Tibial nerve (tissue), 4 donors: ENCODE data around the gene EPHX1. TPM values are rescaled to one million over a fixed set of nuclear protein-coding genes. Genes with fewer than 3 reads are reported as not detected.

ENCODE experiments used
- DNase-seq, 2 donors: peaks; one replicate each; pipeline ENCODE4 v3.0.0-alpha.2; 2019; ENCODE audit warnings: low spot score in 2 of 2
- H3K27ac ChIP-seq, 4 donors: fragments of 200-600 bp; sonication (generic) in 3 of 4; one replicate each; pipeline ENCODE4 v1.5.1; 2017 to 2019; ENCODE audit warnings: mild to moderate bottlenecking in 1 of 4
- H3K27me3 ChIP-seq, 2 donors: fragments of 200-600 bp; sonication (generic) in 1 of 2; one replicate each; pipeline versions ENCODE4 v1.5.1 to v1.6.0; 2017 to 2019
- H3K36me3 ChIP-seq, 3 donors: fragments of 200-600 bp; sonication (generic); one replicate each; pipeline ENCODE4 v1.5.1; 2018 to 2019
- H3K4me1 ChIP-seq, 4 donors: fragments of 200-600 bp; sonication (generic) in 3 of 4; one replicate each; pipeline ENCODE4 v1.5.1; 2017 to 2019
- H3K4me3 ChIP-seq, 4 donors: fragments of 200-600 bp; sonication (generic) in 3 of 4; one replicate each; pipeline ENCODE4 v1.5.1; 2017 to 2019; ENCODE audit warnings: mild to moderate bottlenecking in 1 of 4, moderate library complexity in 1 of 4
- H3K9me3 ChIP-seq, 4 donors: fragments of 200-600 bp; sonication (generic) in 3 of 4; one replicate each; pipeline ENCODE4 v1.5.1; 2017 to 2019
- CTCF ChIP-seq, 5 experiments: fragments of 200-600 bp in 3 of 5; fragments of 450-650 bp in 2 of 5; sonication (generic) in 3 of 5; IDR thresholded peaks; one replicate each; pipeline ENCODE4 v1.5.1; 2016 to 2019; ENCODE audit warnings: antibody characterized with exemption in 5 of 5, mild to moderate bottlenecking in 3 of 5, moderate library complexity in 2 of 5
- EP300 ChIP-seq, 2 donors: sonication (generic); formaldehyde crosslinking; IDR thresholded peaks; one replicate each; pipeline ENCODE4 v1.6.1; 2017; ENCODE audit warnings: antibody characterized with exemption in 2 of 2, mild to moderate bottlenecking in 1 of 2
- POLR2A ChIP-seq, 2 donors: fragments of 450-650 bp; IDR thresholded peaks; one replicate each; pipeline ENCODE4 v1.6.1; 2017; ENCODE audit warnings: antibody characterized with exemption in 2 of 2, mild to moderate bottlenecking in 2 of 2, moderate library complexity in 2 of 2
- WGBS, 2 donors: methylation state at CpG; one replicate each; pipeline ENCODE4 v1.1.5; 2018; 5-methylcytosine and 5-hydroxymethylcytosine counted together
- total RNA-seq, 4 donors: library from RNA; depleted of rRNA; stranded (reverse); fragments of >200 nt; gene quantifications; one replicate each; pipeline ENCODE4 v1.1.0, GENCODE V29; 2016

EPHX1 gene
- total RNA-seq, 4 donors from 2014 or later = 80.1 to 203 (median 133) TPM

GRCh38 chr1:225772323-225772768 is 37.6 kb upstream of the EPHX1 start:
- Histone ChIP-seq H3K4me3 (no peak overlapping the region), H3K27ac (peak overlapping the region in 2 of 4 donors; percentile 26 to 50), H3K36me3 (no peaks in the 10 kb centered on the region), H3K27me3 (no peaks in the 10 kb centered on the region), H3K4me1 (peaks cover 0 to 74% (median 15%) of the 10 kb centered on the region in 4 donors), H3K9me3 (no peaks in the 10 kb centered on the region)
- TF ChIP-seq POLR2A (IDR thresholded peaks at IDR 0.05) (no peak), CTCF (IDR thresholded peaks at IDR 0.05) (peak; percentile 62 to 92 (median 83)), EP300 (IDR thresholded peaks at IDR 0.05) (peak in 1 of 2 donors; percentile 28)
- WGBS, 2 donors = 17 to 18% methylated on average over 5 of the region's 5 CpGs
- DNase-seq = peak; percentile 66 to 87

GRCh38 chr1:225772848-225773247 is 37.1 kb upstream of the EPHX1 start:
- Histone ChIP-seq H3K4me3 (no peak overlapping the region), H3K27ac (peak overlapping the region in 1 of 4 donors; percentile 50), H3K36me3 (no peaks in the 10 kb centered on the region), H3K4me1 (peaks cover 0 to 69% (median 13%) of the 10 kb centered on the region in 4 donors), H3K27me3 (no peaks in the 10 kb centered on the region), H3K9me3 (no peaks in the 10 kb centered on the region)
- TF ChIP-seq CTCF (IDR thresholded peaks at IDR 0.05) (no peak), POLR2A (IDR thresholded peaks at IDR 0.05) (no peak), EP300 (IDR thresholded peaks at IDR 0.05) (no peak)
- 43 to 49% methylated on average over 4 of the region's 4 CpGs for WGBS, 2 donors
- DNase-seq = no peak

GRCh38 chr1:225774281-225775147 is 35.4 kb upstream of the EPHX1 start:
- Histone ChIP-seq H3K4me3 (no peak overlapping the region), H3K27me3 (no peaks in the 10 kb centered on the region), H3K4me1 (peaks cover 0 to 65% (median 17%) of the 10 kb centered on the region in 4 donors), H3K27ac (no peak overlapping the region), H3K36me3 (no peaks in the 10 kb centered on the region), H3K9me3 (no peaks in the 10 kb centered on the region)
- no peak for TF ChIP-seq EP300 (IDR thresholded peaks at IDR 0.05)
- TF ChIP-seq CTCF (IDR thresholded peaks at IDR 0.05) = no peak
- TF ChIP-seq POLR2A (IDR thresholded peaks at IDR 0.05) = no peak
- WGBS, 2 donors = 44 to 51% methylated on average over 3 of the region's 3 CpGs
- no peak for DNase-seq

GRCh38 chr1:225776294-225776693 is 33.6 kb upstream of the EPHX1 start:
- whole genome bisulfite sequencing, 2 donors = 89% methylated on average over 4 of the region's 4 CpGs
- DNase-seq = no peak
- H3K9me3 ChIP-seq = no peaks in the 10 kb centered on the region
- no peaks in the 10 kb centered on the region for H3K27me3 ChIP-seq
- H3K36me3 ChIP-seq = no peaks in the 10 kb centered on the region
- no peak for TF ChIP-seq POLR2A (IDR thresholded peaks at IDR 0.05)
- no peak for TF ChIP-seq EP300 (IDR thresholded peaks at IDR 0.05)
- no peak for TF ChIP-seq CTCF (IDR thresholded peaks at IDR 0.05)
- peaks cover 0 to 64% (median 30%) of the 10 kb centered on the region in 4 donors for H3K4me1 ChIP-seq
- no peak overlapping the region for H3K27ac ChIP-seq
- H3K4me3 ChIP-seq = no peak overlapping the region

- Histone ChIP-seq H3K36me3 (peaks cover 0 to 1% (median 0%) of the 10 kb centered on the region in 3 donors), H3K27me3 (no peaks in the 10 kb centered on the region), H3K27ac (peak overlapping the region; percentile 76 to 96 (median 96)), H3K4me3 (peak overlapping the region; percentile 21 to 85 (median 64)), H3K4me1 (peaks cover 0 to 64% (median 35%) of the 10 kb centered on the region in 4 donors), H3K9me3 (no peaks in the 10 kb centered on the region)
- TF ChIP-seq CTCF (IDR thresholded peaks at IDR 0.05) = no peak
- TF ChIP-seq POLR2A (IDR thresholded peaks at IDR 0.05) = no peak
- no peak for TF ChIP-seq EP300 (IDR thresholded peaks at IDR 0.05)
- DNase-seq = no peak
- WGBS, 2 donors = 23 to 24% methylated on average over 18 of the region's 18 CpGs
Observed at GRCh38 chr1:225777058-225777582, 32.8 kb upstream of the EPHX1 start.
